HG02623 (cell line): ENCODE data around the gene PDE4D.

Source experiments
- ATAC-seq: cut with Tn5 transposase; IDR thresholded peaks from one replicate; pipeline ENCODE4 v1.9.1; 2021; ENCODE audit warnings: moderate library complexity; ENCODE audit not compliant: unreplicated experiment

The PDE4D gene

GRCh38 chr5:59746241-59746765 is 147.2 kb downstream of the PDE4D start:
- no peak for ATAC-seq

- ATAC-seq, result no peak
Observed at GRCh38 chr5:59745415-59745863, 148.1 kb downstream of the PDE4D start.

GRCh38 chr5:59744531-59744992 is 149.0 kb downstream of the PDE4D start:
- no peak for ATAC-seq

- no peak for ATAC-seq
Observed at GRCh38 chr5:59741599-59741998, 151.9 kb downstream of the PDE4D start.

- ATAC-seq, result no peak
Observed at GRCh38 chr5:59738024-59738423, 155.5 kb downstream of the PDE4D start.

GRCh38 chr5:59732806-59733205 is 160.7 kb downstream of the PDE4D start:
- no peak for ATAC-seq

- no peak for ATAC-seq
Observed at GRCh38 chr5:59732301-59732700, 161.2 kb downstream of the PDE4D start.

- ATAC-seq, result no peak
Observed at GRCh38 chr5:59731809-59732208, 161.7 kb downstream of the PDE4D start.

- ATAC-seq, result no peak
Observed at GRCh38 chr5:59729820-59730219, 163.7 kb downstream of the PDE4D start.

GRCh38 chr5:59729357-59729756 is 164.2 kb downstream of the PDE4D start:
- no peak for ATAC-seq

- no peak for ATAC-seq
Observed at GRCh38 chr5:59728356-59728755, 165.2 kb downstream of the PDE4D start.

GRCh38 chr5:59727186-59727585 is 166.3 kb downstream of the PDE4D start:
- ATAC-seq, result no peak

GRCh38 chr5:59725392-59725767 is 168.1 kb downstream of the PDE4D start:
- no peak for ATAC-seq

- ATAC-seq, result peak; percentile 94
Observed at GRCh38 chr5:59724482-59725391, 168.8 kb downstream of the PDE4D start.

- no peak for ATAC-seq
Observed at GRCh38 chr5:59722874-59723273, 170.7 kb downstream of the PDE4D start.

- no peak for ATAC-seq
Observed at GRCh38 chr5:59721741-59722140, 171.8 kb downstream of the PDE4D start.

GRCh38 chr5:59720063-59720462 is 173.5 kb downstream of the PDE4D start:
- ATAC-seq, result no peak

GRCh38 chr5:59716966-59717500 is 176.5 kb downstream of the PDE4D start:
- ATAC-seq, result no peak

GRCh38 chr5:59716029-59716428 is 177.5 kb downstream of the PDE4D start:
- ATAC-seq, result no peak

- ATAC-seq, result no peak
Observed at GRCh38 chr5:59715228-59715627, 178.3 kb downstream of the PDE4D start.

GRCh38 chr5:59713498-59713844 is 180.1 kb downstream of the PDE4D start:
- ATAC-seq, result no peak

- no peak for ATAC-seq
Observed at GRCh38 chr5:59712836-59713497, 180.6 kb downstream of the PDE4D start.
